DMS53 treated with DMSO at 0.1 percent for 48 hours (cell line): ENCODE data around the gene CACNB3.
"Not testable (repeated sequence)": the region's sequence is repeated elsewhere in the genome, so short reads cannot be mapped to it uniquely, and the experiment has no call there.

ENCODE experiments used
- DNase-seq: peaks from one replicate; lab custom pipeline; 2025; ENCODE audit not compliant: unreplicated experiment; lab: John Stamatoyannopoulos, UW

CACNB3 gene

DNA sequence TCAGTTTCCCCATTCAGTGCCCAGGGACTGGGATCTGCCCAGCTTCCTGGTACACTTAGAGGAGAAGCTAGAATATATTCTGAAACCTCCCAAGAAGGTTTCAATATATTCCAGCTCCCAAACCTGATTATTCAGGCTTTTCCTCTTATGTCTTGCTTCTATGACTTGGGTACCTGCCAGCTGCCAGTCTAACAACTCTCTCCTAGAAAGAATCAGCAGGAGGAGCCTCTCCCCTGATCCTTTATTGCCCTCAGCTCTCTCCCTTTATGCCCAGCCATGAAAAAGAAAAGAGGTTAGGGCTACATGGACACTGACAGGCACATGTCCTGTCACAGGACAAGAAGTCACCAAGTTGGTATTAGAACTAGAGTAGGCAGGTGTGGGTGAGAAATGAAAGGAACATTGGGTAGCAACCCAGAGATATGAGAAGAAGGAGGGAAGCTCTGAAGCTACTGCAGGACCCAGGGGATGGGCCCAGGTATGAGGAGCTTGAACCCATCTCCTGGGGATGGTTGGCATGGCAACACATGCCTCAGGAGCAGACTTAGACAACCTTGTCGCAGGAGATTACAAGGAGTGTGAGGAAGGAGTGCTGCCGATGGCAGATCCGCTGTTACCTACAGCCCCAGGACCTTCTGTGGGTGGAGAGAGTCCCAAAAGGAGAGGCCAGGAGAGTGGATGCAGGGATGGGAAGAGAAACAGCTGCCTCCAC lies 2.0 kb upstream of the CACNB3 start:
- DNase-seq = no peak

DNA sequence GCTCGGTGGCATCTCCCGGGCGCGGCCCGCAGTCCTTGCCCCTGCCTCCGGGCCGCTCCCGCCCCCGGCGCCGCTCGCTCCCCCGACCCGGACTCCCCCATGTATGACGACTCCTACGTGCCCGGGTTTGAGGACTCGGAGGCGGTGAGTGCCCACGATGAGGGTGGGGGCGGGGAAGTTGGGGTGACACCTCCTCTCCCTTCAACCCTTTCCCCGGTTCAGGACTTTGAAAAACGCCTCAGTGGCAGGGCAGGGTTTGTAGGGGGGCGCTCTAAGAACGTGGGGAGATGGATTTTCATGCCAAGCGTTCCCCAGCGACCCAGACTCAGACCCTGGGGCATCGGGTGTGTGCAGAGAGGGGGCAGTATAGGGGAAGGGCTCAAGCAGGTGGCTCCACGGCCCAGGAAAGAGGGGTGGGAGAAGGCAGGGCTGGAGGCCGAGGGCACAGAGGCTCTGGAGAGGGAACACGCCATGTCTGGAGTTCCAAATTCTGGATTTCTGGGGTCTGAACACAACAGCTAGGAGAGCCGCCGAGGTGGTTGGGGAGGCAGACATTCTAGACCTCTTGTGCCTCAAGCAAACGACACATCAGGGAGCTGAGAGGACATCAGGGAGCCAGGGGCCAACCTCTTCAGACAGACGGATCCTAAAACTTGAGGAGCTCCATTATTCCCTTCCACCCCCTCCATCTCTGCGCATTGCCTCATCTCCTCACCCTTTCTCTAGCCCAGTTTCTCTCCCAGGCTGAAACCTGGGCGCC lies 715 bp downstream of the CACNB3 start:
- no peak for DNase-seq

DNA sequence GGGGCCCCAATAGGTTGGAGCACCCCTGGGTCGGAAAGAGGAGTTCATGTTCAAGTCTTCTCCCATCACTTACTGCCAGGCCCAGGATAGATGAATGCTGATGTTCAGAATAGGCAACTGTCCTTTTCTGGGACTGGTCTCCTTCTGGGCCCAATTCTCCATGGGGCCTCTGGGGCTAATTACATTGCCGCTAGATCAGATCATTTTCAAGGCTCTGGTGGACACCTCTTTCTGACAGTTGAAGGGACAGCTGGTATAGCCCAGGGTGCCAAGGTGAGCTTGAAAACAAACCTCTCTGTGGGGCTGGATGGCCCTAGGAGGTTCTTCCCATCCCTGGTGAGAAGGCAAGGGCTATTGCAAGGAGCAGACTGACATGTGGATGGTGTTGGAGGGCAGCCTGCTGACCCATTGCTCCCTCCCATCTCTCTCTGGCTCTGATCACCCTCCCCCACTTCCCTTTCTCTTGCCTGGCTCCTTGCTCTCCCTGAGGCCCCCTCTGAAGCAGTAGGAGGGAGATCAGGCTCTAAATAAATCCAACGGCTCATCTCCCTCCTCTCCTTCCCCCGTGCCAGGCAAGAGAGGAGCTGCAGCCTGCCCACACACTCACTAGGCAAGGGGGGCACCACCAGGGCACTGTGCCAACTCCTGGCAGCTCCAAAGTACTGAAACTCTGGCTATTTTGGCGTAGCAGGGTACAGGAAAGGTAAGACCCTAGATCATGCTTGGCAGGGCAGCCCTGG lies 1.9 kb downstream of the CACNB3 start:
- no peak for DNase-seq

DNA sequence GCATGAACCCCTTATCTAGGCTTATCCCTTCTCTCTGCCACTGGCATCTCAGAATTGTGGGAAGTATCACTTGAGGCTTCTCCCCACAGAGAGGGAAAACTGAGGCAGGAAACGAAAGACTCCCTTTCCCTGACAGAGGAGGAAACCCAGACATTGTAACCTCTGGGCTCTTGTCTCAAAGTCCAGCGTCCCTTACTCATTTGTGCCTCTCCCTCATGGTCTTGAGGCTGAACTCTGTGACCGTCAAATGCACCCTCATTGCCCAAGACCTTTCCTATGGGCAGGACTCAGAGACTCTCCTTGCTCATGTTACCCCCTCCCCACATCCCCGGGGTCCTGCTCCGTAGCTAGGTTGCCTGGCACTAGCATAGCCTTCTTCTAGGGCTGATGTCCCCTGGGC lies 3.8 kb downstream of the CACNB3 start:
- DNase-seq = no peak

DNA sequence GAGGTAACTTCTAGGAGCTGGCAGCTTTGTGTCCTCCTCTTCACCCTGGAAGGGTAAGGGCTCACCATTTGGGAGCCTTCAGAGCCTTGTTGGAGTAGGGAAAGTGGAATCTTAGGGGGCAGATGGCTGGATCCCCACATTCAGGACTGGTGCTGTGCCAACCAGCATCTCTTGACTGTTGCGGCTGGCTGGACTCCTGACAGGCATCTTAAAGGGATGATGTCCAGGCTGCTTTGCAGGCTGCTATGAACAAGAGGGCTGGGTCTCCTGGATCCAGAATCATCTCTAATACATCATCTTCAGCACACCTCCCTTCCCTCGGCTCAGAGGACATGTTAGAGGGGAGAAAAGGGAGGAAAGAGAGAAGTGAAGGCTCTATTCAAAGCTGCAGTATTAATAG lies 4.4 kb downstream of the CACNB3 start:
- no peak for DNase-seq

DNA sequence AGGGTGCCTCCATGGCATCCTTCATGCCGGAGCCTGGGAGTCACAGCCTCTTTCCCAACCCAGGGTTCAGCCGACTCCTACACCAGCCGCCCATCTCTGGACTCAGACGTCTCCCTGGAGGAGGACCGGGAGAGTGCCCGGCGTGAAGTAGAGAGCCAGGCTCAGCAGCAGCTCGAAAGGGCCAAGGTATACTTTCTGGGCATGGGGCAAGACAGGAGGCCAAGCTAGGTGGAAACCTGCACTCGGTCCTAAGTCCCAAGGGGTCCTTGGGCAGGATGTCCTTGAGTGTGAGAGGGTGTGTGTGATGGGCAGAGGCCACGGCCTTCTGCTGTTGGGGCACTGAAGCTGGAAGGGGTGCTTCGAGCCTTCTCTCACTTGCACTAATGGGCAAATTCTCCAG lies 5.0 kb downstream of the CACNB3 start:
- no peak for DNase-seq

DNA sequence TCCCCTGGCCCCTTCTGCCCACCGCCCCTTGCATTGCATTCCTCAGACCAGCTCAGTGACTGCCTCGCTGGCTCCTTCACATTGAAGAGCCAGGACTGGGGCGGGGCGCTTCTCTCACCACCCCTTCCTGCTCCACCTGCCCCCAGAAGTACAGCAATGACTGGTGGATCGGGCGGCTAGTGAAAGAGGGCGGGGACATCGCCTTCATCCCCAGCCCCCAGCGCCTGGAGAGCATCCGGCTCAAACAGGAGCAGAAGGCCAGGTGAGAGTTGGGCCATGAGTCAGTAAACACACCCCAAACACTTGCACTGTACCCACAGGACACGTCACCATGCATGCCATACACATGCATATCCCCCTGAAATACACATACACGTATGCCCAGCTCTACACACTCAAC lies 5.8 kb downstream of the CACNB3 start:
- DNase-seq = peak; percentile 91

DNA sequence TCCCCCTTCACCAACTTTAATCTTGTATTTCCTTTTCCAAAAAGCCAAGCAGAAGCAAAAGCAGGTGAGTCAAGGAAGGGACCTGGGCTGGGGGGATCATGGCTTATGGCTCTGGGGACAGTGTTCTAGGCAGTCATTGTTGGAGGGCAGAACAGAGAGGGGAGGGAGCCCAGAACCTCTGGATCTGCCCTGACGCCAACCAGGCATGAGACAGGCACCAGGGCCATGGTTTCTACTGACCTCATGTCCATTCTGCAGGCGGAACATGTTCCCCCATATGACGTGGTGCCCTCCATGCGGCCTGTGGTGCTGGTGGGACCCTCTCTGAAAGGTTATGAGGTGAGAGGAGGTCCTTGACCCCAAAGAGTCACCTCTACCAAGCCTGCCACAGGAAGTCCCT lies 6.6 kb downstream of the CACNB3 start:
- no peak for DNase-seq

DNA sequence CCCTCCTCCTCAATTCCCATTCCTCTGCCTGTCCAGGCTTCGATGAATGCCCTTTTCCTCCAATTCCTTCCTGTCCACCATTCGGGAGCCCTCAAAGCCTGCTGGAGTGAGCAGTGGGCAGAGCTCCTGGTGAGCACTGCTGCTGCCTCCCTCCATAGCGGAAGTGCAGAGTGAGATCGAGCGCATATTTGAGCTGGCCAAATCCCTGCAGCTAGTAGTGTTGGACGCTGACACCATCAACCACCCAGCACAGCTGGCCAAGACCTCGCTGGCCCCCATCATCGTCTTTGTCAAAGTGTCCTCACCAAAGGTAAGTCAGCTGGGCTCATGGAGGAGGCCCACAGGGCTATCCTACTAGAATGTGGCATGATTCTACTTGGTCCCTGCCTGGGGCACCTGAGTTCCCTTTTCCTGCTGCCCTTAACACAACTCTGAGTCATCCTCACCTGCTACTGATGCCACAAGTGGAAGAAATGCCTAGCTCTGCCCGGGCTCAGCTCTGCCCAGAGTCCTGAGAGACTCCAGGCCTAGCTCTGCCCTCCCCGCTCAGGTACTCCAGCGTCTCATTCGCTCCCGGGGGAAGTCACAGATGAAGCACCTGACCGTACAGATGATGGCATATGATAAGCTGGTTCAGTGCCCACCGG lies 8.0 kb downstream of the CACNB3 start:
- peak; percentile 58 for DNase-seq

DNA sequence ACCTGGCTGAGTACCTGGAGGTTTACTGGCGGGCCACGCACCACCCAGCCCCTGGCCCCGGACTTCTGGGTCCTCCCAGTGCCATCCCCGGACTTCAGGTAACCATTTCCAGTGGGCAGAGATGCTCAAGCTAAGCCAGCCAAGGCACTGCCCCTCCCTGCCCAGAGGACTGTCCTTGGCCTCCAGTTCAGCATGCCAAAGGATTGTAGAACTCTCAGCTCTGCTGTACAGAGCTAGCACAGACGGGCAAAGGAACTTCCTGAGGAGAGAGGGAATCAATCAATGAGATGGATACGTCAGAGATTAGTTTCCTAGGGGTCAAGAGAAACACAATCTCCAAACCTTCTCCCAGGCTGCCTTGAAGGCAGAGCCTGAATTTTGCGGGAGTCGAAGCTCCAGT lies 8.7 kb downstream of the CACNB3 start:
- no peak for DNase-seq

DNA sequence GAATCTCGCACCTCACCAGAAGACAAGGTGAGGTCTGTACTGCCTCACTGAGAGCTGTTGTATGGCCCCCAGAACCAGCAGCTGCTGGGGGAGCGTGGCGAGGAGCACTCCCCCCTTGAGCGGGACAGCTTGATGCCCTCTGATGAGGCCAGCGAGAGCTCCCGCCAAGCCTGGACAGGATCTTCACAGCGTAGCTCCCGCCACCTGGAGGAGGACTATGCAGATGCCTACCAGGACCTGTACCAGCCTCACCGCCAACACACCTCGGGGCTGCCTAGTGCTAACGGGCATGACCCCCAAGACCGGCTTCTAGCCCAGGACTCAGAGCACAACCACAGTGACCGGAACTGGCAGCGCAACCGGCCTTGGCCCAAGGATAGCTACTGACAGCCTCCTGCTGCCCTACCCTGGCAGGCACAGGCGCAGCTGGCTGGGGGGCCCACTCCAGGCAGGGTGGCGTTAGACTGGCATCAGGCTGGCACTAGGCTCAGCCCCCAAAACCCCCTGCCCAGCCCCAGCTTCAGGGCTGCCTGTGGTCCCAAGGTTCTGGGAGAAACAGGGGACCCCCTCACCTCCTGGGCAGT lies 9.3 kb downstream of the CACNB3 start:
- no peak for DNase-seq

DNA sequence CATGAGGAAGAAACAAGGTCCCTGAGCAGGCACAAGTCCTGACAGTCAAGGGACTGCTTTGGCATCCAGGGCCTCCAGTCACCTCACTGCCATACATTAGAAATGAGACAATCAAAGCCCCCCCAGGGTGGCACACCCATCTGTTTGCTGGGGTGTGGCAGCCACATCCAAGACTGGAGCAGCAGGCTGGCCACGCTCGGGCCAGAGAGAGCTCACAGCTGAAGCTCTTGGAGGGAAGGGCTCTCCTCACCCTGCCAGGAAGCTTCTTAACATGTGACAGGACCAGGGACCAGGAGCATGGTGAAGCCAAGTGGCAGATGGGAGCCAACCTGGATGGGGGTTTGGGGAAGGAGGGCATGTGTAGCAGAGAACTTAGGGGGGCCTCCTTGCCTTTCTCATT lies 10.0 kb downstream of the CACNB3 start:
- DNase-seq = no peak

DNA sequence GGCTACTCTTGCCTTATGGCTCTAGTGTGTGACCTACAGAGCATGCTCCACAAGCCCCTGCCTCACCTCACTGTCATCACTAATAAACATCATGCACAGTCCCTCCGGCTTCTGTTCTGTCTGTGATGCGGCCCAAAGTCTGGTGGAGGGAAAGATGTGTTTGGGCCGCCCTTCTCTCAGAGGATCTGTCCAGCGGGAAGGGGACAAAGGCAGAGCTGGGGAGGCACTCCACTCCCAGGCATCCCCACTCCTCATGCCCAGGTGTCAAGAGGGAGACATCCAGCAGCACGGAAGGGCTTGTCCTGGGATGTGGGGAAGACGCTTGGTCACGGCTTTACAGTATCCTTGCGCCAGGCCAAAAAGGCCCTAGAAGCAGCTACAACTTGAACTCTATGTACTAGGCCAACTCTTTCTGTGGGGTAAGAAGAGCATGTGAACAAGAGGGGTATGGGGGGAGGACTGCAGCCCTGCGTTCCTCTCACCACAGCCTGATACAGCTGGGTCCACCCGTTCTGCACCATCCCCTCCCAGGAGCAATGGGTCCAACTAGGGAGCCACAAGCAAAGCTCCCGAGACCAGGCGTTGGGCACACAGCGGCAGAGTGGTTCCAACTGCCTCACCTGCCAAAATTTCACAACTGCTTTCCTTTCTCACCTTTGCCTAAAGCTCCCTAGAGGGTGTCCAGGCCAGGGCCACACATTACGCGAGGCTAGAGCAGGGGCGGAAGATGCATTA lies 10.7 kb downstream of the CACNB3 start:
- no peak for DNase-seq

DNA sequence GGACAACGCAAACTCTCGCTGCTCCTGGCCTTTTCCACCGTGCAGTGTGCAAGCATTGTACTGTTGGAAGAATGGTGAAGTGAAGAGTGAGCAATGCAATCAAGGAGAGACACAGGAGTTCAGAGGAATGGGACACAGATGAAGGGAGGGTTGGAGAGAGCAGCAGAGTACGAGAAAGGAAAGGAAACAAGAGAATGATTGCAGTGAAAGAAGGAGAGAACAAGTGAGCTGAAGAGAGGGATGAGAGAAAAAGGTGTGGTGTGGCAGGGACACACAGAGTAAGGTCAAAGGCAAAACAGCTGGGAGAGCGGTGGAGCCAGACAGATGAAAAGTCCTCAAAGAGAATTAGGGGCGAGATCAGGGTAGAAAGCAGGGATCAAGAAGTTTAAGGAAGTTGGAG lies 13.0 kb downstream of the CACNB3 start:
- DNase-seq = no peak

DNA sequence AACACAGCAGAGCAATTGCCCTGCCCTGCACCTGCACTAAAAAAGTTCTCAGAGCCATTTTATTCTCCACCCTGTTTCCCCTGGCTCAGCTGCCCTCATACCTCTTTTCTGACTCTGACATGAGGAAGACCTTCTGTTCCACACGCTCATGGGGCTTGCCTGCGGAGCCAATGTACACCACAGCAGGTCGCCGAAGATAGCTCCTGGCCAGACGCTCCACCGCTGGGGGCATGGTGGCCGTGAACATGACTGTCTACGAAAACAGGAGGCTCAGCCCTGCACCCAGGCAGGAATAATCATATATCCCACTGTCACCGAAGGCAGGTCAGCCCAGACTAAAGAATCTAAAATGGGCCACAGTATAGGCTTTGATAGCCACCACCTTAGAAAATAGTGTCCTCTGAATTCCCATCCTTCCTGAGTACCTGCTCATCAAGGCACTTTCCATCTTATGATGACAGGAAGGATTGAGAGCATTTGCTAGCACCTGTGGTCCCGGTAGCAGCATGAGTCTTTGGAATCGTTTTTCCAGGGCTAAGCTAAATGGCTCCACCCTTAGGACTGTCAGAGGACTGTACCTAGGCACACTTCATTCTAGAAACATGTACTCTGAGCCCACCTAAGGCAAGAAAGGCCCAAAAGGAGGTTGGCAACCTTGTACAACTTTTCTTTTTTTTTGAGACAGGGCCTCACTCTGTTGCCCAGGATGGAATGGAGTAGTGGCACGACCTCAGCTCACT lies 14.2 kb downstream of the CACNB3 start:
- DNase-seq = no peak

DNA sequence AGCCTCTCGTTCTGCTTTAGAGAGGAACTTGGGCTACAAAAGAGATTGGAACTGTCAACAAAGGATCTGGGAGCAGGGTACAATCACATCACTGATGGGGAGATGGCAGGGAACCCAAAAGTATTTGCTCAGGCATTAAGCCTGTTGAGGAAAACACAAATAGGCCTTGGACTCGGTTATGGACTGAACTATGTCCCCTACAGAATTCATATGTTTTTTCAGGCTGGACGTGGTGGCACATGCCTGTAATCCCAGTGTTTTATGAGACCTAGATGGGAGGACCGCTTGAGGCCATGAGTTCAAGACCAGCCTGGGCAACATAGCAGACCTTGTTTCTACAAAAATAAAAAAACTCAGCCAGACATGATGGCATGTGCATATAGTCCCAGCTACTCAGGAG lies 19.8 kb downstream of the CACNB3 start:
- no peak for DNase-seq

DNA sequence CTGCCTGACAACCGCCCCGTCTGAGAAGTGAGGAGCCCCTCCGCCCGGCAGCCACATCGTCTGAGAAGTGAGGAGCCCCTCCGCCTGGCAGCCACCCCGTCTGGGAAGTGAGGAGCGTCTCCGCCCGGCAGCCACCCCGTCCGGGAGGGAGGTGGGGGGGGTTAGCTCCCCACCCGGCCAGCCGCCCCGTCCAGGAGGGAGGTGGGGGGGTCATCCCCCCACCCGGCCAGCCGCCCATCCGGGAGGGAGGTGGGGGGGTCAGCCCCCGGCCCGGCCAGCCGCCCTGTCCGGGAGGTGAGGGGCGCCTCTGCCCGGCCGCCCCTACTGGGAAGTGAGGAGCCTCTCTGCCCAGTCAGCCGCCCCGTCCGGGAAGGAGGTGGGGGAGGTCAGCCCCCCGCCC lies 23.7 kb downstream of the CACNB3 start:
- DNase-seq = not testable (repeated sequence)

DNA sequence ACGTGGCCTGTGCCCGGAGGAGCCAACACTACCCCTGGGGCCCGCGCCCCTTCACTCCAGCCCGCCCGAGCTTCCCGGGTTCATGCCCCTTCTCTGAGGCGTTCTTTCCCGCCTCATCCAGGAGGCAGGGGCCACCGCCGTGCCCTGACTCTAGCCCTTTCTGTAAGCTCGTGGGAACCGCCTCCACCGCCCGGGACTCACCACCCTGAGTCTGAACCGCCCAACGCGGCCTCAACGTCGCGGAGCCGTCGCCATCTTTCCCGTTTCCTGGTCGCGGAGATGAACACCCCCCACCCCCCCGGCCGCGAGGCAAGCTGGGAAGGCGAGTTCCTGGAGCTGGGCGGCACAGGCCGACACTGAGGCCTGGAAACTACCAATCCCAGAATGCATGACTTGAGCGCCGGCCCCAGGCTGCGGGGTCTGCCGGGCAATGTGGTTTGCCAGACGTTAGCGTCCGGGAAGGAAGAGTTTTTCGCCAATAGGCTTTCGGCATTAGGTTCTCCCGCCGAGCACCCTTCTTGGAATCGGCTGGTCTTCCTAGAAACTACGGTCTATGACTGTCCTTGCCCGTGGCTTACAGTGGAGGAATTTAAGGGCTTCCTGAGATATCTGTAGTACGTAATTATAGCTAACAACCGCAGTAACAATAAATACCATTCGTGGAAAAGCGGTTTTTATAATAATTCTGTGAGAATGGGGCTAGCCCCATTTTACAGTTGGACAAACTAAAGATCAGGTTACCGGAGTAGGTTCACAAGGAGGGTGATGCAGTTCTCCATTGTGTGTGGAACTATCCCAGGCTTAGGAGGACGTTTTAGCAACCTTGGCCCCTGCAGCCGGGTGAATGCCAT lies 33.8 kb downstream of the CACNB3 start, which contains the start of gene DDX23:
TSS of gene DDX23 (minus strand) at position 281 of the 851 bp plus-strand sequence. CDS start 6,381 bp downstream, outside the sequence.
- DNase-seq = peak; percentile 96
